ENCODE measurements around the gene ADCK2.

DNA sequence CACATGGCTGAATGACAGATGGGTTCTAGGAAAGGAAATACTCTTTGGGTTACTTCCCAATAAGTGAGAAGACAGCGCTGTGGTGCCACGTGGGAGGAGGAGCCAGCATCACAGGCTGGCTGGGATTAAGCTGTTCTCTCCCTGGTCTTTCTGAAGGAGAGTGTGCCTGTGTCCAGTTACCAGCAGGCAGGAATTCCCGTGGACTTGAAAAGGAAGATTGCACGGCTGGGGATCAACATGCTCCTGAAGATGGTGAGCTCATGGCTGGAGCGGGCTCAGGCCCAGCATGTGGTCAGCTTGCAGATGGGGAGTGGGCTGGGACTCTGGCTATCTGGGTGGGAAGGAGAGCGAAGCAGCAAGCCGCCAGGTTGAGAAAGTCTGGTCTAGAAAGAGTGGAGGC lies 8.1 kb downstream of the ADCK2 start:
- no peak for TF ChIP-seq POLR2A (IDR thresholded peaks at IDR 0.05)
- TF ChIP-seq, protein P1, sequence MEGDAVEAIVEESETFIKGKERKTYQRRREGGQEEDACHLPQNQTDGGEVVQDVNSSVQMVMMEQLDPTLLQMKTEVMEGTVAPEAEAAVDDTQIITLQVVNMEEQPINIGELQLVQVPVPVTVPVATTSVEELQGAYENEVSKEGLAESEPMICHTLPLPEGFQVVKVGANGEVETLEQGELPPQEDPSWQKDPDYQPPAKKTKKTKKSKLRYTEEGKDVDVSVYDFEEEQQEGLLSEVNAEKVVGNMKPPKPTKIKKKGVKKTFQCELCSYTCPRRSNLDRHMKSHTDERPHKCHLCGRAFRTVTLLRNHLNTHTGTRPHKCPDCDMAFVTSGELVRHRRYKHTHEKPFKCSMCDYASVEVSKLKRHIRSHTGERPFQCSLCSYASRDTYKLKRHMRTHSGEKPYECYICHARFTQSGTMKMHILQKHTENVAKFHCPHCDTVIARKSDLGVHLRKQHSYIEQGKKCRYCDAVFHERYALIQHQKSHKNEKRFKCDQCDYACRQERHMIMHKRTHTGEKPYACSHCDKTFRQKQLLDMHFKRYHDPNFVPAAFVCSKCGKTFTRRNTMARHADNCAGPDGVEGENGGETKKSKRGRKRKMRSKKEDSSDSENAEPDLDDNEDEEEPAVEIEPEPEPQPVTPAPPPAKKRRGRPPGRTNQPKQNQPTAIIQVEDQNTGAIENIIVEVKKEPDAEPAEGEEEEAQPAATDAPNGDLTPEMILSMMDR (IDR thresholded peaks at IDR 0.05): no peak
